Ovary (tissue), 9 donors: Measurements from ENCODE around the gene FBXO39. TPM values are rescaled to one million over a fixed set of nuclear protein-coding genes. Genes with fewer than 3 reads are reported as not detected.

Source experiments
- DNase-seq, 5 donors: peaks; one replicate each; pipeline ENCODE4 v3.0.0-alpha.2; 2019 to 2020
- H3K27ac ChIP-seq, 2 donors: fragments of 200-600 bp; one replicate each; pipeline versions ENCODE4 v1.5.1 to v1.8.0; 2019 to 2022
- H3K27me3 ChIP-seq: fragments of 200-600 bp; one replicate; pipeline ENCODE4 v1.8.0; 2022
- H3K36me3 ChIP-seq: fragments of 200-600 bp; sonication (generic); one replicate; pipeline ENCODE4 v1.5.1; 2019
- H3K4me1 ChIP-seq: one replicate; pipeline ENCODE4 v1.8.1; 2013; ENCODE audit warnings: mild to moderate bottlenecking, moderate library complexity; ENCODE audit not compliant: insufficient read depth
- H3K4me3 ChIP-seq: fragments of 200-600 bp; sonication (generic); one replicate; pipeline ENCODE4 v1.5.1; 2017
- H3K9me3 ChIP-seq, 2 donors: fragments of 200-600 bp in 1 of 2; sonication (generic) in 1 of 2; one replicate each; pipeline versions ENCODE4 v1.5.1 to v1.8.1; 2013 to 2019; ENCODE audit warnings: mild to moderate bottlenecking in 1 of 2, moderate library complexity in 1 of 2
- CTCF ChIP-seq, 3 donors: fragments of 450-650 bp in 2 of 3; fragments of 200-600 bp in 1 of 3; IDR thresholded peaks; one replicate each; pipeline versions ENCODE4 v1.5.1 to v1.8.0; 2016 to 2022; ENCODE audit warnings: antibody characterized with exemption in 3 of 3, mild to moderate bottlenecking in 1 of 3
- EP300 ChIP-seq: sonication (generic); formaldehyde crosslinking; IDR thresholded peaks from one replicate; pipeline ENCODE4 v1.6.1; 2017; ENCODE audit warnings: antibody characterized with exemption
- POLR2A ChIP-seq: fragments of 450-650 bp; IDR thresholded peaks from one replicate; pipeline ENCODE4 v1.6.1; 2017; ENCODE audit warnings: antibody characterized with exemption, mild to moderate bottlenecking, moderate library complexity
- WGBS, 3 donors: extraction: QIAGEN DNeasy Blood & Tissue Kit in 1 of 3; methylation state at CpG; one replicate each; pipeline versions ENCODE4 v1.1.5 to v1.1.7; 2013 to 2017; 5-methylcytosine and 5-hydroxymethylcytosine counted together
- intact Hi-C, 4 donors: fragments of 100-400 bp; cut with DNase I; formaldehyde crosslinking; loops; one replicate each; pipeline versions ENCODE4 v1.11.0 to v1.15.1; 2022 to 2023
- polyA plus RNA-seq, 2 donors: library from polyadenylated mRNA; stranded (reverse); fragments of 200-250 nt in 1 of 2; fragments of 350-450 nt in 1 of 2; fragmentation: Illumina TruSeq in 1 of 2; extraction: RNeasy Lipid Tissue Mini Kit (QIAGEN cat#74804) in 1 of 2; gene quantifications; one replicate each; pipeline ENCODE4 v1.2.3, GENCODE V29; 2013 to 2014
- total RNA-seq, 7 donors: library from RNA; depleted of rRNA in 2 of 7; stranded (reverse); fragments of >200 nt in 2 of 7; fragmentation: NEBNext Ultra II Directional in 3 of 7; extraction: Animal tissue kit (Norgen Biotek cat#: 25700) in 3 of 7; gene quantifications; one replicate each; pipeline versions ENCODE4 v1.1.0 to v1.2.4, GENCODE V29; 2016 to 2023
- donor health status: DM: no; HTN: no; CAD: no; lungs with moderate emphysema.
- donor health status: DM: no; HTN: no; CAD: no.
- donor health status: Bipolar disorder and iron deficiency.
- donor health status: DM: yes; HTN: yes; CAD: no.
- donor health status: DM: no; HTN: no; CAD: no.
- donor health status: DM: yes; HTN: yes; CAD: no.

Gene FBXO39
- total and polyA plus RNA-seq, 9 donors, result 0.11 to 2.4 (median 0.88) TPM

- no peak for DNase-seq
- Histone ChIP-seq H3K4me3 (no peak overlapping the region), H3K27ac (no peak overlapping the region), H3K27me3 (no peaks in the 10 kb centered on the region), H3K36me3 (no peaks in the 10 kb centered on the region), H3K9me3 (no peaks in the 10 kb centered on the region), H3K4me1 (no peaks in the 10 kb centered on the region)
- 74 to 86% (median 80%) methylated on average over 8 of the region's 8 CpGs for WGBS, 3 donors
- TF ChIP-seq EP300 (no peak), CTCF (IDR thresholded peaks at IDR 0.05) (no peak), POLR2A (no peak)
- intact Hi-C loops, result loop anchor here in 1 of 4 donors (10.0 kb wide), 1 partner anchor 103 kb away; no protein-coding TSS in a partner anchor
These were observed 21.8 kb downstream of the FBXO39 start for GRCh38 chr17:6797718-6798351.

GRCh38 chr17:6799738-6800137, 23.7 kb downstream of the FBXO39 start:
- 71 to 79% (median 76%) methylated on average over 6 of the region's 6 CpGs for WGBS, 3 donors
- H3K9me3 ChIP-seq, result no peaks in the 10 kb centered on the region
- intact Hi-C loops, result loop anchor here in 1 of 4 donors (10.0 kb wide), 1 partner anchor 105 kb away; no protein-coding TSS in a partner anchor

GRCh38 chr17:6800422-6801027, 24.5 kb downstream of the FBXO39 start:
- 79 to 85% (median 83%) methylated on average over 13 of the region's 13 CpGs for WGBS, 3 donors
- no peaks in the 10 kb centered on the region for H3K27me3 ChIP-seq
- H3K4me3 ChIP-seq, result no peak overlapping the region
- intact Hi-C loops, result no loop called here
- H3K4me1 ChIP-seq, result no peaks in the 10 kb centered on the region
- no peaks in the 10 kb centered on the region for H3K36me3 ChIP-seq
- no peak for DNase-seq
- TF ChIP-seq POLR2A, result no peak
- TF ChIP-seq CTCF (IDR thresholded peaks at IDR 0.05), result no peak
- no peak for TF ChIP-seq EP300
- H3K27ac ChIP-seq, result no peak overlapping the region
- no peaks in the 10 kb centered on the region for H3K9me3 ChIP-seq

More at GRCh38 chr17:6799738-6800137, 23.7 kb downstream of the FBXO39 start:
- DNase-seq, result no peak
- no peaks in the 10 kb centered on the region for H3K36me3 ChIP-seq
- no peak for TF ChIP-seq POLR2A
- no peak for TF ChIP-seq CTCF (IDR thresholded peaks at IDR 0.05)
- no peak overlapping the region for H3K27ac ChIP-seq
- no peaks in the 10 kb centered on the region for H3K27me3 ChIP-seq
- no peaks in the 10 kb centered on the region for H3K4me1 ChIP-seq
- H3K4me3 ChIP-seq, result no peak overlapping the region

GRCh38 chr17:6811510-6811909, 35.5 kb downstream of the FBXO39 start:
- H3K4me3 ChIP-seq, result no peak overlapping the region

More at GRCh38 chr17:6811510-6811909, 35.5 kb downstream of the FBXO39 start:
- Histone ChIP-seq H3K27ac (no peak overlapping the region), H3K9me3 (no peaks in the 10 kb centered on the region), H3K36me3 (no peaks in the 10 kb centered on the region), H3K4me1 (no peaks in the 10 kb centered on the region), H3K27me3 (no peaks in the 10 kb centered on the region)
- WGBS, 3 donors, result 77 to 88% (median 79%) methylated on average over 9 of the region's 9 CpGs
- no peak for DNase-seq
- no peak for TF ChIP-seq EP300
- TF ChIP-seq CTCF (IDR thresholded peaks at IDR 0.05), result no peak
- TF ChIP-seq POLR2A, result no peak
- intact Hi-C loops, result no loop called here
